NCI-H2107 (cell line): ENCODE results near the gene ZNF778.
"Not testable (repeated sequence)": the region's sequence is repeated elsewhere in the genome, so short reads cannot be mapped to it uniquely, and the experiment has no call there.

Experiments
- DNase-seq: peaks from one replicate; lab custom pipeline; 2025; lab: John Stamatoyannopoulos, UW

The ZNF778 gene

GRCh38 chr16:89217138-89217387 is 440 bp upstream of the ZNF778 start:
- DNase-seq, result no peak

GRCh38 chr16:89219365-89219764 is 1.9 kb downstream of the ZNF778 start:
- DNase-seq, result no peak

GRCh38 chr16:89221604-89222003 is 4.1 kb downstream of the ZNF778 start:
- DNase-seq, result no peak

GRCh38 chr16:89222931-89223330 is 5.4 kb downstream of the ZNF778 start:
- DNase-seq, result no peak

- DNase-seq, result no peak
These were observed 7.2 kb downstream of the ZNF778 start for GRCh38 chr16:89224665-89225064.

- DNase-seq, result no peak
These were observed 12.8 kb downstream of the ZNF778 start for GRCh38 chr16:89230255-89230654.

- DNase-seq, result no peak
These were observed 14.6 kb downstream of the ZNF778 start for GRCh38 chr16:89232107-89232506.

GRCh38 chr16:89233678-89234490 is 16.4 kb downstream of the ZNF778 start:
- DNase-seq, result no peak

- DNase-seq, result no peak
These were observed 20.2 kb downstream of the ZNF778 start for GRCh38 chr16:89237733-89238132.

GRCh38 chr16:89241187-89242007 is 23.9 kb downstream of the ZNF778 start:
- DNase-seq, result peak; percentile 4

GRCh38 chr16:89242795-89243200 is 25.3 kb downstream of the ZNF778 start:
- no peak for DNase-seq

- no peak for DNase-seq
These were observed 26.2 kb downstream of the ZNF778 start for GRCh38 chr16:89243664-89244063.

- not testable (repeated sequence) for DNase-seq
These were observed 26.8 kb downstream of the ZNF778 start for GRCh38 chr16:89244264-89244663.

- no peak for DNase-seq
These were observed 27.3 kb downstream of the ZNF778 start for GRCh38 chr16:89244754-89245153.

GRCh38 chr16:89246383-89246902 is 28.9 kb downstream of the ZNF778 start:
- no peak for DNase-seq

GRCh38 chr16:89246903-89247733 is 29.6 kb downstream of the ZNF778 start:
- peak; percentile 7 for DNase-seq

GRCh38 chr16:89247734-89248075 is 30.2 kb downstream of the ZNF778 start:
- not testable (repeated sequence) for DNase-seq

- no peak for DNase-seq
These were observed 30.9 kb downstream of the ZNF778 start for GRCh38 chr16:89248196-89248982.

GRCh38 chr16:89253548-89254287 is 36.2 kb downstream of the ZNF778 start:
- no peak for DNase-seq

GRCh38 chr16:89256651-89257254 is 39.2 kb downstream of the ZNF778 start:
- no peak for DNase-seq
